MM.1S (cell line): Measurements from ENCODE around the gene CAGE1.

Source experiments
- DNase-seq: peaks from one replicate; pipeline ENCODE4 v3.0.0-alpha.2; 2015
- H2AFZ ChIP-seq: fragments of 300-600 bp; sonication (generic); 2 replicates; pipeline ENCODE4 v1.6.0; 2016; ENCODE audit warnings: antibody characterized with exemption, low read length
- H3F3A ChIP-seq: fragments of 300-600 bp; sonication (generic); 2 replicates; pipeline ENCODE4 v1.6.1; 2016; ENCODE audit warnings: mild to moderate bottlenecking, antibody characterized with exemption, low read length, moderate library complexity, mixed read lengths; ENCODE audit not compliant: insufficient read depth
- H3K27ac ChIP-seq: fragments of 300-600 bp; sonication (generic); 2 replicates; pipeline ENCODE4 v1.5.1; 2016; ENCODE audit warnings: mild to moderate bottlenecking, low read length
- H3K27me3 ChIP-seq: fragments of 300-600 bp; sonication (generic); replicated peaks from 2 replicates; pipeline ENCODE4 v1.6.0; 2016; ENCODE audit warnings: low read length; ENCODE audit not compliant: insufficient read depth
- H3K36me3 ChIP-seq: fragments of 300-600 bp; sonication (generic); replicated peaks from 2 replicates; pipeline ENCODE4 v1.6.1; 2016; ENCODE audit warnings: mild to moderate bottlenecking, low read length, mixed read lengths; ENCODE audit not compliant: insufficient read depth
- H3K4me1 ChIP-seq: fragments of 300-600 bp; sonication (generic); 2 replicates; pipeline ENCODE4 v1.6.1; 2016; ENCODE audit warnings: low read length, mixed read lengths
- H3K4me2 ChIP-seq: fragments of 300-600 bp; sonication (generic); 2 replicates; pipeline ENCODE4 v1.6.0; 2016; ENCODE audit warnings: low read depth, low read length
- H3K4me3 ChIP-seq: fragments of 300-600 bp; sonication (generic); 2 replicates; pipeline ENCODE4 v1.5.1; 2016; ENCODE audit warnings: low read length, mixed read lengths
- H3K79me2 ChIP-seq: fragments of 300-600 bp; sonication (generic); 2 replicates; pipeline ENCODE4 v1.6.1; 2016; ENCODE audit warnings: mixed run types, low read length, mixed read lengths
- H3K9ac ChIP-seq: fragments of 300-600 bp; sonication (generic); 2 replicates; pipeline ENCODE4 v1.6.1; 2016; ENCODE audit warnings: low read length, mixed read lengths
- H3K9me2 ChIP-seq: fragments of 300-600 bp; sonication (generic); replicated peaks from 2 replicates; pipeline ENCODE4 v1.6.1; 2016; ENCODE audit warnings: mild to moderate bottlenecking, low read length, mixed read lengths; ENCODE audit not compliant: insufficient read depth
- H3K9me3 ChIP-seq: fragments of 300-600 bp; sonication (generic); replicated peaks from 2 replicates; pipeline ENCODE4 v1.6.1; 2016; ENCODE audit warnings: mild to moderate bottlenecking, low read length, mixed read lengths; ENCODE audit not compliant: insufficient read depth
- H4K20me1 ChIP-seq: fragments of 300-600 bp; sonication (generic); 2 replicates; pipeline ENCODE4 v1.6.1; 2016; ENCODE audit warnings: mild to moderate bottlenecking, low read length, moderate library complexity, mixed read lengths; ENCODE audit not compliant: insufficient read depth
- CTCF ChIP-seq: fragments of 300-600 bp; sonication (generic); IDR thresholded peaks from 2 replicates; pipeline ENCODE4 v1.5.1; 2016; ENCODE audit warnings: antibody characterized with exemption, low read length, mixed read lengths
- EZH2 ChIP-seq: fragments of 300-600 bp; sonication (generic); optimal IDR thresholded peaks from 2 replicates; pipeline ENCODE3; 2017; ENCODE audit warnings: low read depth, mild to moderate bottlenecking, antibody characterized with exemption, low read length, mixed read lengths
- EZH2phosphoT487 ChIP-seq: fragments of 300-600 bp; sonication (generic); IDR thresholded peaks from 2 replicates; pipeline ENCODE4 v1.6.1; 2018; ENCODE audit warnings: antibody characterized with exemption, low read length

Gene CAGE1

GRCh38 chr6:7389162-7389450, 436 bp downstream of the CAGE1 start:
- H3K36me3 ChIP-seq: no peaks in the 10 kb centered on the region
- peak overlapping the region; percentile 84 for H3K4me3 ChIP-seq
- no peak for TF ChIP-seq CTCF
- no peak for TF ChIP-seq EZH2
- TF ChIP-seq EZH2phosphoT487: no peak
- no peaks in the 10 kb centered on the region for H4K20me1 ChIP-seq
- H3K9me2 ChIP-seq: no peaks in the 10 kb centered on the region
- H3K4me1 ChIP-seq: peaks cover 11% of the 10 kb centered on the region
- no peaks in the 10 kb centered on the region for H3K27me3 ChIP-seq
- H3K9ac ChIP-seq: peak overlapping the region; percentile 93
- H2AFZ ChIP-seq: peak overlapping the region; percentile 83
- peaks cover 19% of the 10 kb centered on the region for H3F3A ChIP-seq
- DNase-seq: no peak
- H3K27ac ChIP-seq: peak overlapping the region; percentile 99
- no peaks in the 10 kb centered on the region for H3K9me3 ChIP-seq
- peaks cover 25% of the 10 kb centered on the region for H3K79me2 ChIP-seq
- H3K4me2 ChIP-seq: peak overlapping the region; percentile 75

- Histone ChIP-seq H3K27me3 (no peaks in the 10 kb centered on the region), H2AFZ (no peak overlapping the region), H3K79me2 (no peaks in the 10 kb centered on the region), H3K27ac (no peak overlapping the region), H3K4me3 (no peak overlapping the region), H3K4me1 (no peaks in the 10 kb centered on the region), H3K9me3 (no peaks in the 10 kb centered on the region), H3K36me3 (no peaks in the 10 kb centered on the region), H3K9me2 (no peaks in the 10 kb centered on the region), H3K4me2 (no peak overlapping the region), H4K20me1 (no peaks in the 10 kb centered on the region), H3F3A (no peaks in the 10 kb centered on the region), H3K9ac (no peak overlapping the region)
- DNase-seq: no peak
- TF ChIP-seq EZH2phosphoT487 (no peak), CTCF (no peak), EZH2 (no peak)
These were observed 8.4 kb downstream of the CAGE1 start for GRCh38 chr6:7381092-7381491.

- H3K4me1 ChIP-seq: no peaks in the 10 kb centered on the region
- H3K79me2 ChIP-seq: no peaks in the 10 kb centered on the region
- no peak overlapping the region for H3K4me3 ChIP-seq
- no peak overlapping the region for H3K4me2 ChIP-seq
- no peak overlapping the region for H3K9ac ChIP-seq
- no peaks in the 10 kb centered on the region for H3F3A ChIP-seq
- no peaks in the 10 kb centered on the region for H3K27me3 ChIP-seq
- H4K20me1 ChIP-seq: no peaks in the 10 kb centered on the region
- H2AFZ ChIP-seq: no peak overlapping the region
- no peaks in the 10 kb centered on the region for H3K36me3 ChIP-seq
- DNase-seq: no peak
- TF ChIP-seq EZH2: no peak
- no peak for TF ChIP-seq CTCF
- TF ChIP-seq EZH2phosphoT487: no peak
- H3K27ac ChIP-seq: no peak overlapping the region
- H3K9me3 ChIP-seq: no peaks in the 10 kb centered on the region
- no peaks in the 10 kb centered on the region for H3K9me2 ChIP-seq
These were observed 10.8 kb downstream of the CAGE1 start for GRCh38 chr6:7378740-7379139.

GRCh38 chr6:7377961-7378360, 11.6 kb downstream of the CAGE1 start:
- H3K9me2 ChIP-seq: no peaks in the 10 kb centered on the region

More at GRCh38 chr6:7377961-7378360, 11.6 kb downstream of the CAGE1 start:
- Histone ChIP-seq H3F3A (no peaks in the 10 kb centered on the region), H3K9ac (no peak overlapping the region), H3K27me3 (no peaks in the 10 kb centered on the region), H3K4me1 (no peaks in the 10 kb centered on the region), H2AFZ (no peak overlapping the region), H3K9me3 (no peaks in the 10 kb centered on the region), H3K4me2 (no peak overlapping the region), H3K36me3 (no peaks in the 10 kb centered on the region), H3K27ac (no peak overlapping the region), H3K79me2 (no peaks in the 10 kb centered on the region), H4K20me1 (no peaks in the 10 kb centered on the region), H3K4me3 (no peak overlapping the region)
- no peak for DNase-seq
- TF ChIP-seq CTCF: no peak
- TF ChIP-seq EZH2phosphoT487: no peak
- TF ChIP-seq EZH2: no peak
